RKO (cell line): ENCODE data around the gene PLXNA4.

Source experiments
- DNase-seq: peaks from one replicate; pipeline ENCODE4 v3.0.0-alpha.2; 2016; ENCODE audit warnings: low spot score

Gene PLXNA4

DNA sequence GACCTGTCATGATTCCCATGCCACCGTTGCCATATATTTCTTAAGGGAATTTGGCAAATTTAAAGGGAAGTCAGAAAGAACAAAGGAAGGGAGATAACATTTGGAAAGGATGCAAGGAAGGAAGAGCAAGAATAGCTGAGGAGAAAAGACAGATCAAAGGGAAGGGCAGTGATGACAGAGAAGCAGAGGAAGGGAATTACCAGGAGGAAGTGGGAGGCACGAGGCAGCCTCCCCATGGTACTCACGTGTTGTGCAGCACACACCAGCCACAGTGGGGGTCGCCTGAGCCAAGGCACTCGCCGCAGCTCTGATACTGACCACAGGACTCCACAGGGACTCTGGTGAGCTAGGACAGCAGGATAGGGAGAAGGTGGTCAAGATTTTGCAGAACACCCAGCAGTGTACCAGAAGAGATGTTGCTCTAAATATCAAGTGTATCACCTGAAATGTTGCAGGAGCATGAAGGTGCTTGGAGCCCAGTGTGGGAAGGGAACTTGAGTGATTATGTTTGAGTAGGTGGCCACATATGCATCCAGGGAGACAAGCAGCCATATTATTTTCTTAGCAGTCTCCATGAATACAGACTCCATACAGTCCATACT, 335.3 kb downstream of the PLXNA4 start:
- no peak for DNase-seq

DNA sequence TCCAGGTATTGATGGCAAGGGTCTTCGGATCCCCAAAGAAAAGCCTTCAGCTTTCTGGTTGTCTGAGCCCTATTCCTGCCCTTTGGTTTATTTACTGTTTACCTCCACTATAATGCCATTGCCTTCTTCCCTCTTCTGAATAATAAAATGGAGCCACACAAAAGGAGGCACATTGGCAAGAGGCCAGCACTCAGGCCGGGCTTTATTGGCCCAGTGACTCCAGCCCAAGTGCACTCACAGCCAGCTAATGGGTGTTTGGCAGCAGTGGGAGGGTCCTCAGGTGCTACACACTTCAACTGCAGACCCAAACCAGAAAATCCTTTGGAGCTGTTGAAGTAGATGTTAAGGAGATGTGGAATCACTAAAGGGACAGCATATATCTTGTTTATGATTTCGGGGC, 336.0 kb downstream of the PLXNA4 start:
- DNase-seq, result no peak

DNA sequence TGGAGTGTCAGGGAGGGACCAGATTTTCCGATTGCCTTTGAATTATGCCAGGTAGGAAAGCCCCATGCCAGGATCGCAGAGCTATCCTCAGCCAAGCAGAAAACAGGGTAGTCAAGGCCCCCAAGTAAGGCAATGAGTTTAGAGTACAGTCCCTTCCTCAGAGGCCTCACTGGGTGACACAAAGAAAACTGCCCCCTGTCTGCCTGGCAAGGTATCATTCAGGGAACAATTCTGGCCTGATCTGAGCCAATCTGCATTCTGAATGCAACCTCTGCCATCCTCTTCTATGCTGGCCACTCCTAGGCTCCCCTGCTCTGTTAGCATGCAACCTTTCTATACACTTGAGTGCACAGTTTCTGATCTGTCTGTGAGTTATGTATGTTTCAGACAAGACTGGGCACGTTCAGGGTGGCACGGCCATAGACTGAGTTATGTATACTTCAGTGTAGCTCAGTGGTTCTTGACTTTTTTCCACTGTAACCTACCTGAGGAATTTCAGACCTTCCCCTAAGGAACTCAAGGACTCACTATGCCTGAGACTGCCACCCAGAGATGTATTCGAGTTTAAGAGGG, 336.8 kb downstream of the PLXNA4 start:
- DNase-seq, result no peak

DNA sequence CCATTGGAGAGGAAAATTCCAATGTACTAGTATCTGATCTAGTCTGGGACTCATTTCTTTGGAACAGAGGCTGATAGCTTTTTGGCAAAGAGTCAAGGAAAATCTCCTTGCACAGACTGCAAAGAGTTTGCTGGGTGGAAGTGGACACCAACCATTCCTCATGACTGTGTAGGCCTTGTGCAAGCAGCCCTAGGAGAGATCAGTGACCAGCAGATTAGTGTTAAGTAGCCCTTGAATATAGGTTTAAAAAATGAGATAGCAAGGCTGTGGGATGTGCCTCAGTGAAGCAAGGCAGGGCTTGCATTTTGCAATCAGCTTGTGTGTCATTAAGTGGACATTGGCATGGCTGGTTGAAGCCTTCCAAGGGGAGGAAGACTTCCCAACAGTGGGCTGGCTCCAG, 341.6 kb downstream of the PLXNA4 start:
- DNase-seq, result no peak

DNA sequence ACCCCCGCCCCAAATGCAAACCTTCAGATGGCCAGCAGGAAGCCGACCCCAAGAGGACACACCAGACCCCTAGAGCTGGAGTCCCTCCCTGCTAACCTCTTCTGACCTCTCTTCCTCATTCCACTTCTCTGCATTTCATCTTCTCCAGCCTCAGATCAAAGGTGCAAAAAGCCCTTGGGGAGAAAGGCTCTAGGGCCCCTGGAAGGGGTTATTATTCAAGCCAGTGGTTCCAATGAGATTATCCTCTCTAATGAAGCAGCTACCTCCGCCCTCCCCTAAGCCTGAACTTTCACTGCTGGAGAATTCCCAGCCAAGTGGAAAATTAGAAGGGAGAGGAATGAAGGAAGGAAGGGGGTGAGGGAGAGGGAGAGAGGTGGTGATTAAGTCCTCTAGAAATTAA, 343.9 kb downstream of the PLXNA4 start:
- DNase-seq, result no peak

DNA sequence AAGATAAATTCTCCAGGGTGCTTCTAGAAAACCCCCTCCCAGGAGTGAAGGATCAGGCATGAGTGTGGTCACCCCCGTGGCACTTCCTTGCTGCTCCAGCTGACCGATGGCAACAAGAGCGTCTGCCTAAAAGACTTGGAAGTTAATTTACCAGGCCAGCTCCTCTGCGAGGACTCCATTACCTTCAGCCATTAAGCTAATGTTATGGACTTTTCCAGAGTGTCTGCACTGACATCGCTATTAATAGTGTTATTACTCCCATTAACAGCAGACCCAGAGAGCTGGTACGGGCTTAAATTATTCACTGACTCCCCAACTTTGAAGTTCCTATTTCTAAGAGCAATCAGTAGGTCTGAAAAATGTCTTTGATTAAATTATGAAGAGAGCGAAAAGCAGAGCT, 345.8 kb downstream of the PLXNA4 start:
- no peak for DNase-seq

DNA sequence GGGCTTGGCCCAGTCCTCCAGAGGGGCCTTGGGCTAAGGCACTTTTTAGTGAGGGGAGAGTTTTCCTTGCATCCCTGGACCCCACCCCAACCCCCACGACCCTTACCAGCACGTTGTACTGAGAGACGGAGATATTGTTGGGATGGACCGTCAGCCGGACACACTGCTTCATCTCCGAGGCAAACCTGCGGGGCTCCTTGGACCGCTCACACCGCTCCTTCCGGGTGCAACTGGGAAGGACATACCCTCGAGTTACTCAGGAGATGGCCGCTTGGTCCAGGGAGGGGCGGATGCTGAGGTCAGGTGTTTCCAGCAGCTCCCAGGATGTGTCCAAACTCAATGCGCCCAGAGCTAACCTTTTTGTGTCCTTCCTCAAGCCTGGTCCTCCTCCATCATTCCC, 348.0 kb downstream of the PLXNA4 start:
- no peak for DNase-seq

DNA sequence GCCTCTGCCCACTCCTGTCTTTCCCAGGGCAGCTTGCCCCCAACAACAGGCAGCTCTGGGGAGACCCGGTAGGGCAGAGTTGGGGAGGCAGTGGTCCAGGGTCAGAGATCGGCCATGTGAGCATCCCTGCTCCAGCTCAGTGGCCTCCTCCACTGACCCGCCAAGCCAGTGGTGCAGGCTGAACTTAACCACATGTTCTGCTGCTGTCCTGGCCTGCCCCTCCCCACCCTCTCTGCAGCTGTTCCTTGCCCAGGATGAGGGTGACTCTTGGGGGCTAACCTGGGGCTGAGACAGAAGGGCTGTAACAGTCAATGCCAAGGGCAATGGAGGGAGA, 349.3 kb downstream of the PLXNA4 start:
- no peak for DNase-seq

DNA sequence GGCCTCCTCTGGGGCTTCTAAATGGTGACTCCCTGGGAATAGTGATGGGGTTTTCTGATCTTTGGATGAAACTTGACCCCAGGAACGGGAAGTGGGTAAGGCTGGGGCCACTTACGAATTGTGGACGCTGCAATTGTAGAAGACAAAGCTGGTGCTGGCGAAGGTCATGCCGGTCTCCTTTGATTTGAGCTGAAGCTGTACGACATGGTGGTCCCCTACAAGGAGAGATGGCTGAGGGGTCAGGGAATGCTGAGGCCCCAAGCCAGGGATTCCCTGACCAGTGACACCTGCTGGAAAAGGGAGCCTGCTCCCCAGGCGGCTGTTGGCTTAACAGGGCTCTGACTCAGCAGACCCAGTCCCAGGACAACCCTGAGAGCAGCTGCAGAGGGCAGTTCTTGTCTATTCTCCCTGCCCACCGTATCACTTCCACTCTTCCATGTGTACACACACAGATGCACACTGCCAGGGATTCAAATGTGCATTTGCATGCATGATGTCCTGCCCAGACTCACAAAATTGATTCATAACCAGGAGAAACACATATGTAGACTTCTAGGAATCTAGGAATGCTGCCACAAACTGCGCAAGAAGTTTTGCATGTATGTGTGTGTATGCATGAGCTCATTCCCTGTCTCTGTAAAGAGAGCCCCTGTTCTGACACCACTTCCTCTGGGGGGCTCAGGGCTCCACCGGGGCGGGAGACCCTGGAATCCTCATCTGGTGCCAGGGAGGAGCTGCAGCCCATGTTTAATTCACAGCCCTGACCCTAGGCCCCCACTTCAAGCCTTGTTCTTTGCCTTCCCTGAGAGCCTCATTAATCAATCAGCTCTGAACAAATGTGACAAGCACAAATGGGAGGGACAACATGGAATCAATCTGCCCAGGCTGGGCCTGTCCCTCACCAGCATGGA, 350.0 kb downstream of the PLXNA4 start:
- DNase-seq, result no peak

DNA sequence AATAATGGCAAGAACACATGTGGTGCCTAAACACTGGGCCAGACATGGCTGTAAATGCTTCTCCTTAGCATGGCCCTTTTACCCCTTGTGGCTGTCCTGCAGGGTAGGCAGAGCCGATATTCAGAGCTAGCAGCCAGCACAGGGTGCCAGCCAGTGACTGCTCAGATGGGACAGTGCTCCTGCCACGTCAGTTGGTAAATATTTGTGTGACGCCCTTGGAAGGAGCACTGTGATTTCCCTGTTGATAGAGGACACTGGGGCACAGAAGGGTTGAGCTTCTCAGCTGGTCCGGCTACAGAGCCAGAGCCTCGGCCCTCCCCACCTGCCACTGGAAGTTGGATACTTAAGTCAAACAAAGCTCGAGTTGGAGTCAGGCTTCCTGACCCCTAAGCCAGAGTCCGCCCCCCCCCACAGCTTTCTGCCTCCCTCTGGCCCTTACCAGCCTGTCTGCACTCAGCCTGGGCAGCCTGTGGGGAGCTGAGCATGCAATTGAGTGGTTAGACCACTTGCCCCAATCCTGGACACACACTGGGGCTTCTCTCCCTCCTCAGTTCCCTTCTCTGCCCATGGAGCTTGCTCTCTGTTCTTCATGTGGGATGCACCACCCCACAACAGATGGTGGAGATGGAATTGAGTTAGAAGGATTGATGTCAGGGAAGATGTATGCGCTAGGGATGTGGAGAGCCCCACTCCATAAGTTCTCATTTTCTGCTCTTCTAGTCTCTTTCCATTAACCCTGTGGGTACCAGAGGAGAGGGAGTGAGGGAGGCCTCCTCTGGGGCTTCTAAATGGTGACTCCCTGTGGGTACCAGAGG, 350.8 kb downstream of the PLXNA4 start:
- DNase-seq, result no peak

DNA sequence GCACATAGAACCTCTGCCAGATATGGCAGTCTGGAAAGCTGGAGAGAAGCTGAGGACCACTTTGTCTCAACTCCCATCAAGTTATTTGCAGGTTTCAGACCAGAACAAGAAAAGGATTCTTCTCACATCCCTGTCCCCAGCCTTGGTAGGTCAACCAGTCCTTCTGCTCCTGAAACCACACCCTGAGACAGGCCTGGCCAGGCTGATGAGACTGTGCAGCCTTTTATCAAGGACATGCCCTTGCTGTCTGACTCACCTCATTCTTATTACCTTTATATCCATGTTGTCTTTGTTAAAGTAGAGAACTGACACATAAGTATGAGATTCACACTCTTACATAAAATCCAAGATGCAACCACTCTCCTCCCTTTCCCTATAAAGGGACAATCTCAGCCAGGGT, 354.9 kb downstream of the PLXNA4 start:
- no peak for DNase-seq

DNA sequence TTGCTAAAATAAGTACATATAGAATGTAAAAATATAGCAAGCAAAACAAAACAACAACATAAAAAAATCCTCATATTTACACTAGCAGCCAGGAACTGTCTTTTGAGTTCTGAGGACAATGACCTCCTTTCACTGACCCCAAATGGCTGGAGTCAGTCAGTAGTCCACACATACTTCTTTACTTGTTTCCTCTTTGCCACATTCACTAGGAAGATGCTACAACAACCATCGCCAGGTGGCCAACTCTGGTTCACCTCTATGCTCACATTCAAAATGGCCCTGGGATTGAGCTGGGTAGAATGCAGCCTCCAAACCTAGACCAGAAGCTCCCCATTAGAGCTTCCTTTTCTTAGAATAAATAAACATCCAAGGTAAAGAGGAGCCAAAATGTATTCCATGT, 356.2 kb downstream of the PLXNA4 start:
- no peak for DNase-seq

DNA sequence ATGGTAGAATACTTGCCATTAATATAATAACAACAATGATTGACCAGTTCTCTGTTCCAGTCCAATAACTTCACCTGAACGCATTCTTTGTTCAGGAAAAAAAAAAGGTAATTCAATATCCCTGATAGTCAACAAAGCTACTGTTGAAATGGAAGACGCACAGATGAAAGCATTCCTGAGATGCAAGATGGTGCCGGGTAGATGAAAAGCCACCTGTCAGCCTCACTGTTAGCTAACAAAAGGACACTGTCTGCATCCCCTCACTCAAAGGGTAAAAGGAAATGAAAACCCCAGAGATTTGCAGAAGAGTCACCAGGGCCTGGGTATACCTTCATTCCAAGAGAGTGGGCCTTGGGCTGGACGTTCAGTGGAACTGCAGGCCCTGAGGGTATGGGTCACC, 357.4 kb downstream of the PLXNA4 start:
- no peak for DNase-seq

DNA sequence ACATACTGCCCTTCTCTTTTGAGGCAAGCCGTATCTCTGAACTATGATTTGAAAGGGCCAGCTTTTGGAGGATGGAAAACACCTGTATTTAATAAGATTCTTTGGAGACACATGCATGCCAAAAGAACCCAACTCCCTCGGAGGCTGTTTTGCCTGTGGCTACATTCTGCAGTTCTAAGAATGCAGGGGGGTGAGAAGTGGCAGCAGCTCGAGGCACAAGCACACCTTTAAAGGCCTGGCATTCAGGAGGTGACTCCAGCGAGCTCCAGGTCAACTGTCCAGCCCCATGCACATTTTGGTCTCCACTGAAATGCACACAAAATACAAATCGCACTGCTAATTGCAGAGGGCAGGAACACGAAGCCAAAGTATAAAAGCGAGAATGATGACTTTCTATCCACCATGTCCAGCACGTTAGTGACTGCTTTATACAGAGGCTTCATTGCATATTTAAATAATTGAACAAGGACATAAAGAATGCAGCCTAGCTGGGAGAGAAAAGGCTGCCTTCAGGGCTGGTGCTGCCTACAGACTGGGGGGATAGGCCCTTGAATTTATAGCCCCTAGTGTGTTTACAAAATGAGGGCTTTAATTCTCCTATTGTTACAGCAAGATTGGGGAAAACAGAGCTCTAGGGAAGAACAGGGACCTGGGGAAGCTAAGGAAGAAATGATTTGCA, 359.3 kb downstream of the PLXNA4 start:
- no peak for DNase-seq

DNA sequence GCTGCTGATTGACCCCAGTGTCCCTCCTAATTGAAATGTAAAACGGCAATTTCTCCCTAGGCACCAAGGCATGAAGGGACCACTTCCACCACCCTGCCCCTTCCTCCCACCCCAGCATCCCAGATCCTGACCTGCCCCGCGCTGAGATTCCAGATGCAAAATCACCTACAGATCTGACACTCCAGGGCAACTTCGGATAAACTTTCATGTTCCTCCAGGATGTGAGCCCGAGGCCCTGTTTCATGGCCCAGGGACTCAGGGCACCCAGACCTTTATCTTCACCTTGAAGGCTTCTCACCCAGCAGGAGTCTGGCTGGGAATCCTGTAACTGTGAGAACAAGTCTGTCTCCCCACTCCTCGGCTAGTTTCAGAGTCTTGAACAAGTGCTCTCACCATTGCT, 361.8 kb downstream of the PLXNA4 start:
- no peak for DNase-seq

DNA sequence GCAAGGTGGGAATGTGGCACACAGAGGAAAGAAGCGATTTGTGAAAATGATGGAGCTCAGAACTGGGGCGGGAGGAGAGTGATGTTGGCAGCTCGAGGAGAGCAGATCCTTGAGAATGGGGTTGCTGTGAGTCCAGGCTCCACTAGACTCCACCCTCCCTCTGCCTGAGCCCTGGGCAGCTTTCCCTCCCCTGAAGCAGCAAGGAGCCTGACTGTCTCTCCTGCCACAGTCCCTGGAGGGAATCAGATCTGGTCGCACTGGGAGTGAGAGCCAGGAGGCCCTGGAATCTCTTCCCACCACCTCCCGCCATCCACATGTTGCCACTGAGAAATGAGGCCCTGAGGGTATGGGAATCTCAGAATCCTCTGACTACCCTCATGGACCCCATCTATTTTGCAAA, 362.7 kb downstream of the PLXNA4 start:
- DNase-seq, result no peak

DNA sequence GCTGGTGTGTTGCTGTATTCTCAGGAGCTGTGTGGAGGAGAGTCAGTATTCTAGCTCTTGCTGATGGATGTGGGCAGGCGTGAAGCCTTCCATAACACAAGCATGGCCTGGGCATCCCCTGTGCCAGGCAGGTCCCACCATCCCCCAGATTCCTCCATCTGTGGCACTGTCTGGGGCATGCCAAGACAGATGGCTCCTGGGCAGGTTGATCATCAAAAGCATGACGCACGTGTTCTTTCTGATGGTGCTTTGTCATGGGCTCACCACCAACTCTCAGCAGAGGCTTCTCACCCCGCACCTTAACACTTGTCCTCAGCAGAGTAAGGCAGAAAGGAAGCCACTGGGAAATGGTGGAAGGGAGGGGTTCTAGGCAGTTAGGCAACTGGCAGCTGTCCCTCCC, 364.3 kb downstream of the PLXNA4 start:
- DNase-seq, result no peak

DNA sequence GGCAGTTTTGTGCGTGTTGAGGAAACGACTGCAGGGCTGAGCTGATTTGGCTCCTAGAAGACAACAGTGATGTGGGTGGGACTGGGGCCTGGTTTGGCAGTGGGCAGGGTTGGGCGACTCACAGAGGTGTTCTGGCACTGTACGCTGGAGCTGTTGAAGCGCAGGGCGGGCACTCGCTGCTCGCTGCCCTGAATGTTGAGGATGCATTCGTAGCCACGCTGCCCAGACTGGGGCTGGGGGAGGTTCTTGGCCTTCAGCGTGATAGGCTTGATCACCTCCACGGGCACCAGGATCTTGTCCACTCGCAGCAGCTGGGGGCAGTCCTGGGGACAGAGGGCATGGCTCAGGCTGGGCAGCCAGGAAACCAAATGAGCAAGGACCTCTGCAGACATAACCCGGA, 365.4 kb downstream of the PLXNA4 start:
- no peak for DNase-seq

DNA sequence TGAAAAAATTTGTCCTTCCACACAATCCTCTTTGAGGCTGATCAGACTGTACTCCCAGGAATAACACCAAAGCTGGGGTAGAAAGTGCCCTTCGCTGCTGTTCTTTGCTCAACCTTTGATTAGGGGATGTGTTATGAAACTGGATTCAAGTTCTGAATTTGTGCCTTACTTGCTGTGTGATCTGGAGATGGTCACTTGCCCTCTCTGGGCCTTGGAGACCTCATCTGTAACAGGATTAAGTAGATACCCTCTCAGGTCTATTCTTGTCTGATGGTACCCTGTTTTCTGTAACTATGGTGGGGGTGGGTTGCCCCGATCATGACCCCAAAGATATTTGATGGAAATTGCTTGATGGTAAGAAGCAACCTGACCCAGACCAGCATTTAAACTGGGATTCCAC, 368.5 kb downstream of the PLXNA4 start:
- DNase-seq, result no peak

DNA sequence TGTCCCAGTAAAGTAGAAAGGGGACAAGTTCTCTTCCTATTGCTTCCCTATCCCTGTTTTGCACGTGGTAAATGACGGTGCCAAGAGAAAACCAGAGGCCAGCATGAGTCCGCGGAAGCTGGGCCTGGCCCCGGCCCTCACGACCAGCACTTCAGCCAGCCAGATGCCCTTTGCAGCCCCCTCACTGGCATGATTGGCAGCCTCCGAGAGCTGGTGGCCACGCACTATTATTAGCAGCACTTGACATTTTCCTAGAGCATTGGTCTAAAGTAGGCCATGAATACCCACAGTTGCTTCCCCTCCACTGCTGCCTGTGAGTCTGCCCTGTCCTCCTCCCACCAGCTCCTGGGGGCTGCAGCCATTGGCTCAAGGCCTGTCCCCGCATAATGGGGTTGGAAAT, 369.1 kb downstream of the PLXNA4 start:
- no peak for DNase-seq

DNA sequence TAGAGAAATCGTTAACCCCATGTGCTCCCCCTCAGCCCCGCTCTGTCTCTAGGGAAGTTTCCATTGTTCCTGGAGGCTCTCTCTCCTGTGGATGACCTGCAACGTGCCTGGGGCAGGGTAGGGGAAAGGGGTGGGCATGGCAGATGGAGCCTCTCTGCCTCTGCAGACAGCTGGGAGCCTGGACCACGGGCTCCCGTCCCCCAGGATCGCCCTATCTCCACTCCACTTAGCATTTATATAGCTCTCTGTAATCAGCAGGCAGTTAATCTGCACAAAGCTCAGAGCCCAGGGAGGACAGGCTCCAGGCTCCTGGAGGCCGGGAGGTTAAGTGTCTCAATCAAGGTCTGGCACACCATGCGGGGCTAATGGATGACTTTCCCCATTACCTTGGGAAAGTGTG, 369.7 kb downstream of the PLXNA4 start:
- DNase-seq, result no peak

DNA sequence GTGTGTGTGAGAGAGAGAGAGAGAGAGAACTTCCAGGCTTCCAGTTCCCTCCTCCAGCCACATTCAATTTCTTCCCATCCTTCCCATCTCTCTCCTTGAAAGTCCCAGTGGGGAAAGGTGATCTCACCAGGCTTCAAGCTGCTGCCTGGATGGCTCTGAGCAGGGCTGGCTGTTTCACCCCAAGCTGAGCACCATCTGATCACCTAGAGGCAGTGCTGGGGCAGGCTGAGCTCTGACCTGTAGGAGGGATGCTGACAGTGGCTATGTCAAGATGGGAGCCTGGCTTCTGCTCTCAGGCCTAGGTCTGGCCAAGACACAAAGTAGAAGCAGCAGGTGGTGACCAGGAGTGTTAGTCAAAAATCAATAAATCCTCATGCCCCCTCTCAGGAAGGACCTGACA, 370.8 kb downstream of the PLXNA4 start:
- DNase-seq, result no peak
